Esophagus squamous epithelium (tissue), 5 donors: Measurements from ENCODE around the gene FAM171A2. TPM values are rescaled to one million over a fixed set of nuclear protein-coding genes. Genes with fewer than 3 reads are reported as not detected.

Experiments used
- DNase-seq: peaks from one replicate; lab custom pipeline; 2025; lab: John Stamatoyannopoulos, UW
- H3K27ac ChIP-seq, 4 donors: fragments of 200-600 bp; sonication (generic); one replicate each; pipeline ENCODE4 v1.5.1; 2016 to 2019; ENCODE audit warnings: mild to moderate bottlenecking in 1 of 4
- H3K27me3 ChIP-seq, 4 donors: fragments of 200-600 bp; sonication (generic); 1 replicate in 3 of 4; 2 replicates in 1 of 4; pipeline versions ENCODE4 v1.5.1 to v1.6.0; 2017 to 2021; ENCODE audit warnings: antibody characterized with exemption in 1 of 4
- H3K36me3 ChIP-seq, 3 donors: fragments of 200-600 bp; sonication (generic); one replicate each; pipeline ENCODE4 v1.5.1; 2016 to 2019
- H3K4me1 ChIP-seq, 3 donors: fragments of 200-600 bp; sonication (generic); one replicate each; pipeline ENCODE4 v1.5.1; 2017 to 2019
- H3K4me3 ChIP-seq, 4 donors: fragments of 200-600 bp; sonication (generic); 1 replicate in 3 of 4; 2 replicates in 1 of 4; pipeline ENCODE4 v1.5.1; 2016 to 2019; ENCODE audit warnings: mild to moderate bottlenecking in 2 of 4, moderate library complexity in 1 of 4
- H3K9me3 ChIP-seq, 3 donors: fragments of 200-600 bp; sonication (generic); one replicate each; pipeline ENCODE4 v1.5.1; 2016 to 2019
- POLR2A ChIP-seq, 4 donors: fragments of 450-650 bp; IDR thresholded peaks; one replicate each; pipeline ENCODE4 v1.6.1; 2017; ENCODE audit warnings: antibody characterized with exemption in 4 of 4, mild to moderate bottlenecking in 4 of 4, moderate library complexity in 3 of 4
- WGBS, 2 donors: methylation state at CpG; one replicate each; pipeline ENCODE4 v1.1.5; 2018; 5-methylcytosine and 5-hydroxymethylcytosine counted together
- intact Hi-C: fragments of 100-400 bp; cut with DNase I; formaldehyde crosslinking; loops from one replicate; pipeline ENCODE4 v1.15.0; 2022
- total RNA-seq, 4 donors: library from RNA; depleted of rRNA; stranded (reverse); fragments of >200 nt; gene quantifications; one replicate each; pipeline ENCODE4 v1.1.0, GENCODE V29; 2016
- TF ChIP-seq, protein P1 (sequence below), 6 experiments: fragments of 450-650 bp in 4 of 6; fragments of 200-600 bp in 2 of 6; sonication (generic) in 2 of 6; IDR thresholded peaks; one replicate each; pipeline ENCODE4 v1.5.1; 2016 to 2019; ENCODE audit warnings: antibody characterized with exemption in 6 of 6, mild to moderate bottlenecking in 4 of 6, moderate library complexity in 4 of 6
- donor health status: DM: yes; HTN: yes; CAD: no.

The FAM171A2 gene
- total RNA-seq, 4 donors from 2014 or later = 0.35 to 17.4 (median 3.2) TPM

DNA sequence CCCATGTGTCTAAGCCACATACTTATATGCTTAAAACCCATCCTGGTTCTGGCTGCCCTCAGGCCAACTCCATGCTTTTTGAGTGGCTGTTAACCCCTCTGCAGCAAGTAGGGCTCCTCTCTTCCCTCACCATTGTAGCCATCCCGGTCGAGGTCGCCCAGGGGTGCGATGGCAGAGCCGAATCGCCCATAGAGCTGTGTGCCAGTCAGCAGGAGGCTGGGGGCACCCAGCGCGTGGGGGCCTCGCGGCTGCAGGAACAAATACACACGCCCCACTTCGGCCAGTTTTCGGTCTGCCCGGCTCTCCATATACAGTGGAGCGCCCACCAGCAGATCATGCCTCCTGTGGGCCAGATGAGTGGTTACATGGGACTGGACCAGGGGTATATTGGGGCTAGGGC is 19.7 kb upstream of the FAM171A2 start:
- Histone ChIP-seq H3K4me1 (peaks cover 7 to 20% (median 15%) of the 10 kb centered on the region in 3 donors), H3K36me3 (no peaks in the 10 kb centered on the region), H3K4me3 (no peak overlapping the region), H3K27me3 (peaks cover 0 to 23% (median 0%) of the 10 kb centered on the region in 4 donors), H3K9me3 (no peaks in the 10 kb centered on the region), H3K27ac (no peak overlapping the region)
- intact Hi-C loops = no loop called here
- no peak for DNase-seq
- WGBS, 2 donors = 87% methylated on average over 10 to 13 of the region's 15 CpGs
- TF ChIP-seq, protein P1, sequence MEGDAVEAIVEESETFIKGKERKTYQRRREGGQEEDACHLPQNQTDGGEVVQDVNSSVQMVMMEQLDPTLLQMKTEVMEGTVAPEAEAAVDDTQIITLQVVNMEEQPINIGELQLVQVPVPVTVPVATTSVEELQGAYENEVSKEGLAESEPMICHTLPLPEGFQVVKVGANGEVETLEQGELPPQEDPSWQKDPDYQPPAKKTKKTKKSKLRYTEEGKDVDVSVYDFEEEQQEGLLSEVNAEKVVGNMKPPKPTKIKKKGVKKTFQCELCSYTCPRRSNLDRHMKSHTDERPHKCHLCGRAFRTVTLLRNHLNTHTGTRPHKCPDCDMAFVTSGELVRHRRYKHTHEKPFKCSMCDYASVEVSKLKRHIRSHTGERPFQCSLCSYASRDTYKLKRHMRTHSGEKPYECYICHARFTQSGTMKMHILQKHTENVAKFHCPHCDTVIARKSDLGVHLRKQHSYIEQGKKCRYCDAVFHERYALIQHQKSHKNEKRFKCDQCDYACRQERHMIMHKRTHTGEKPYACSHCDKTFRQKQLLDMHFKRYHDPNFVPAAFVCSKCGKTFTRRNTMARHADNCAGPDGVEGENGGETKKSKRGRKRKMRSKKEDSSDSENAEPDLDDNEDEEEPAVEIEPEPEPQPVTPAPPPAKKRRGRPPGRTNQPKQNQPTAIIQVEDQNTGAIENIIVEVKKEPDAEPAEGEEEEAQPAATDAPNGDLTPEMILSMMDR (IDR thresholded peaks at IDR 0.05) = no peak
- no peak for TF ChIP-seq POLR2A (IDR thresholded peaks at IDR 0.05)

DNA sequence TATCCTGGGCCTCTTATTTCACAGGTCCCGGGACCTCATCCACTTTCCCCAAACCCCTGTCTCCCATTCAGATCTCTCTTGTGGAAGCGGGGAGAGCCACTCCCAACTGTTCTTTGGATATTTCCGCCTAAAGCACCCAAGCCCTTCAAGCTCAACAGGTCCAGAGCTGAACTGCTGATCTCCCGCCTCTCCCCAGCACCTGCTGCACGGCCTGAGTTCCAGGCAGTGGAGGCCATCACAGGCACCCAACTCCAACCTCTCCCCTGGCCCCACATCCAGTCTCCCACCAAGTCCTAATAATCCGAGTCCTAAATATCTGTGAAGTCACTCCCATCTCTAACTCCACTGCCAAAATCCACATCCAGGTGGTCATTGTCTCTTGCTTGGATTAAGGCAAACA is 19.3 kb upstream of the FAM171A2 start:
- 78 to 90% methylated on average over 6 of the region's 6 CpGs for WGBS, 2 donors
- Histone ChIP-seq H3K4me3 (no peak overlapping the region), H3K4me1 (peaks cover 7 to 20% (median 15%) of the 10 kb centered on the region in 3 donors), H3K27ac (no peak overlapping the region), H3K27me3 (peaks cover 0 to 23% (median 0%) of the 10 kb centered on the region in 4 donors), H3K9me3 (no peaks in the 10 kb centered on the region), H3K36me3 (no peaks in the 10 kb centered on the region)
- DNase-seq = no peak
- TF ChIP-seq POLR2A (IDR thresholded peaks at IDR 0.05) = no peak
- TF ChIP-seq, protein P1 (IDR thresholded peaks at IDR 0.05) = no peak
- intact Hi-C loops = no loop called here

DNA sequence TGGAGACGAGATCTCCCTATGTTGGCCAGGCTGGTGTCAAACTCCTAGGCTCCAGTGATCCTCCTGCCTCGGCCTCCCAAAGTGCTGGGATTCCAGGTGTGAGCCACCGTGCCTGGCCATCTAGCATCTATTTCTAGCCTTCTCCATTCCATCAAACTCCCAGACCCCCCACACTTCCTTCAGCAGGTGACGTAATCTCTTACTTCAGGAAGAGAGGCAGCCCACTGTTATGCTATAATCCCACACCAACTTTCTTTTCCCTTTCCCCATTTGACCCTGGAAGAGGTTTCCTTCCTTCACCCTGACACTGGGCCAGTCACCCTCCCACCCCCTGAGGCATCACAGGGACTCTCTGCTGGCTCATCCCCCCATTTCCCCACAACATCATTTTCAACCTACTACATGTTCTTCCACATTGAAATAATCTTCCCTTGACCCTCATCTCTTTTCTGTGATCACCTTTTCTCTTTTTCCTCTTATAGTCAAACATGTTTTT is 18.2 kb upstream of the FAM171A2 start:
- no peak for TF ChIP-seq POLR2A (IDR thresholded peaks at IDR 0.05)
- TF ChIP-seq, protein P1 (IDR thresholded peaks at IDR 0.05) = no peak
- WGBS, 2 donors = 77 to 84% methylated on average over 4 of the region's 4 CpGs

DNA sequence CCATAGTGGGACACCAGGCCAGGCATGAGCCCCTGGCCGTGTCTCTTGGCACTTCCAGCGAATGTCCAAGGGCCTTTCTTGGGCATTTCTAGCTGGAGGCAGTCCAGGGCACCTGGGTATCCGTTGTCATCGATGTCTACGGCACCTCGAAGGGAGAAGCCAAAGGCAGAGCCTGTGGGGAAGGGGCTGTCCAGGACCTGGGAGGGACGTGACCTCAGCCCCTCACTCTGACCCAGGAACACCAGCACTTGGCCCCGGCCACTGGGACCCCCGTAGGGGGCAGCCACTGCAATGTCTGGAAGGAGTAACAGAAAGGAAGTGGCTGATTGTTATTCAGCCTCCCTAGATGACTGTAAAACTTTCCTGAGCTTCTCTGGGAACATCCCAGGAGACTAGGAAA is 17.1 kb upstream of the FAM171A2 start:
- H3K4me1 ChIP-seq = peaks cover 7 to 26% (median 13%) of the 10 kb centered on the region in 3 donors
- intact Hi-C loops = no loop called here
- H3K27me3 ChIP-seq = peaks cover 0 to 17% (median 0%) of the 10 kb centered on the region in 4 donors
- H3K36me3 ChIP-seq = no peaks in the 10 kb centered on the region
- no peak overlapping the region for H3K4me3 ChIP-seq
- no peaks in the 10 kb centered on the region for H3K9me3 ChIP-seq
- WGBS, 2 donors = 69% methylated on average over 7 of the region's 9 CpGs; no CpG with 5 or more reads in 1 of the 2 donors
- no peak overlapping the region for H3K27ac ChIP-seq
- no peak for DNase-seq
- TF ChIP-seq POLR2A (IDR thresholded peaks at IDR 0.05) = no peak
- TF ChIP-seq, protein P1 (IDR thresholded peaks at IDR 0.05) = no peak

More for the DNA sequence above, 18.2 kb upstream of the FAM171A2 start:
- Histone ChIP-seq H3K27ac (no peak overlapping the region), H3K4me3 (no peak overlapping the region), H3K9me3 (no peaks in the 10 kb centered on the region), H3K27me3 (peaks cover 0 to 23% (median 0%) of the 10 kb centered on the region in 4 donors), H3K4me1 (peaks cover 7 to 20% (median 15%) of the 10 kb centered on the region in 3 donors), H3K36me3 (no peaks in the 10 kb centered on the region)
- intact Hi-C loops = no loop called here
- no peak for DNase-seq

DNA sequence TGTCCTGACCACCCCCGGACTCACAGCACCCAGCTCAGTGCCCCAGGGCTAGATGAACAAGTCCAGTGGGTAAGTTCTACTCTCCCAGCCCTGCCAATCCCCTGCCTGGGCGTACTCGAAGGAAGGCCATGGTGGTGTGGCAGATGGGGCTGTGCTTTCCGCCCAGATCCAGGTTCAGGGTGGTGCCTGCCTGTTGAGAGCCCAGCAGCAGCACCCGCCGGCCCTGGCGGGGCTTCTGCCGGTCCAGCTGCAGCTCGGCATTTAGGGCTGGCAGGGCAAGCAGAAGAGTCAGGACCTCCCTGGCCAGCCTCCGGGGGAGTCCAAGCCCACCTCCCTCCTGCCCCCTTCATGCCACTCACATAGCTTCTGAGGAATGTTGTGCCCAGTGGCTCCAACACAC is 16.2 kb upstream of the FAM171A2 start:
- Histone ChIP-seq H3K9me3 (no peaks in the 10 kb centered on the region), H3K4me1 (peaks cover 4 to 26% (median 10%) of the 10 kb centered on the region in 3 donors), H3K4me3 (no peak overlapping the region), H3K36me3 (no peaks in the 10 kb centered on the region), H3K27ac (no peak overlapping the region), H3K27me3 (peaks cover 0 to 12% (median 0%) of the 10 kb centered on the region in 4 donors)
- TF ChIP-seq, protein P1 (IDR thresholded peaks at IDR 0.05) = no peak
- TF ChIP-seq POLR2A (IDR thresholded peaks at IDR 0.05) = no peak
- intact Hi-C loops = no loop called here
- no CpG with 5 or more reads among the region's 10 CpGs for WGBS, 2 donors
- DNase-seq = no peak
